Stimulated activated CD4-positive, alpha-beta T cell treated with anti-CD3 and anti-CD28 coated beads, Interleukin-1b, Interleukin-23, amount 100 ng/mL, for 4 hours (primary cell): ENCODE data around the gene SRMS.
"Not testable (repeated sequence)": the region's sequence is repeated elsewhere in the genome, so short reads cannot be mapped to it uniquely, and the experiment has no call there.

Experiments
- DNase-seq, 2 donors: peaks; one replicate each; pipeline ENCODE4 v3.0.0-alpha.2; 2020; ENCODE audit warnings: low read depth in 2 of 2

SRMS gene

DNA sequence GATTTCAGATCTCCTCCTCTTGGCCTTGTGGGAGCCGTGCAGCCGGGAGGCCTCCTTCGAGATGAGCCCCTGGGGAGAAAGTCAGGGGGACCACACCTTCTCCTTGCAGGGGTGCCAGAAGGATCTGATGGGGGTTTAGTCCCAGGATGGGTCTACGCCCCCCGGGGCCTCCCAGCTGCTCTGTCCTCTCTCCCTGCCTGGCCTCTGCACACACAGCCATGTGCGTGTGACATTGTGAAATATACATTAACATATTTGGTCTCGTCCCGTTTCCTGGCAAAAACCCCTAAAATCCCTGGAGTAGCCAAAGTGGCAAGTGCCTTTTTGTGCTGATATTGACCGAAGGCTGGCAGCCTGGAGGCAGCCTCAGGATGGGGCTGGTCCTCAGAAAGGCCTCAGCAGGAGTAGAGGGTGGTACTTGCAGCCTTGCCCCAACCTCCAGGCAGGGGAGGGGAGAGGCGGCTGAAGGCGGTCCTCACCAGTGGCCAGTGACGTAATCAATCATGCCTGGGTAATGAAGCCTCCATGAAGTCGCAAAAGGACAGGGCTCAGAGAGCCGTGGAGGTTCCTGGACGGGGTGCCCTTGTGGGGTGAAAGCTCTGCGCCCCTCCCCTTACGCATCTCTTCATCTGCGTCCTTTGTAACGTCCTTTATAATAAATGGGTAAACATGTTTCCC lies 31.6 kb upstream of the SRMS start:
- no peak for DNase-seq

DNA sequence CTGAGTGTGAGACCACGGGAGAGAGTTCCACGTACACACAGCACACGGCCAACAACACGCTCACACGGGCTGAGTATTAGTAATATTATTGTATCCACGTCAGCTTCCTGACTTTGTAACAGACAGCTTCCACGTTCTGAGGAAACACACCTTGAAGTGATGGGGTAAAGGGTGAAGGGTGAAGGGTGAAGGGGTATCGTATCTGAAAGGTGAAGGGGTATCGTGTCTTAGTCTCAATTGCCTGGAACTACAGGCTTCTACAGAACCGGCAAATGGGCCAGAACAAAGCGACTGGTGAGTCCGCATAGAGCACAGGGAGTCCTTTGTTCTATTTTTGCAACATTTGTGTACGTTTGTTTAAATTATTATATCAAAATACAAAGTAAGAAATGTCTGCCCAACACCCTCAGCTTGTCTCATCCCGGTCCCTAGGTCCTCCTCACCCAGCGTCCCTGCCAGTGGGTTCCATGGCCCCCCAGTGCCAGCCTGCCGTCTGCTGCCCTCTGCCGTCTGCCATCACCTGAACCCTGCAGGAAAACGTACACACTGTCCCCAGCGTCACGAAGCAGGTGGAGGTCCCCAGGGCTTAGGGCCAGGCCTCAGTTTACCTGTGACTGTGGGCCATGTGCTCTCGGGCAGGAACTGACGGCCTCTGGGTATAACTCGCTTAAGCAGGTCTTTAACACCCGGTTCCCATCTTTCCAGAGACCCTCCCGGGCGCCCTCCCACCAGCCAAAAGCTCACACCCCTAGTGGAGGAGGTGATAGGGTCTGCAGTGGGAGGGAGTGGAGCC lies 30.9 kb upstream of the SRMS start:
- no peak for DNase-seq

DNA sequence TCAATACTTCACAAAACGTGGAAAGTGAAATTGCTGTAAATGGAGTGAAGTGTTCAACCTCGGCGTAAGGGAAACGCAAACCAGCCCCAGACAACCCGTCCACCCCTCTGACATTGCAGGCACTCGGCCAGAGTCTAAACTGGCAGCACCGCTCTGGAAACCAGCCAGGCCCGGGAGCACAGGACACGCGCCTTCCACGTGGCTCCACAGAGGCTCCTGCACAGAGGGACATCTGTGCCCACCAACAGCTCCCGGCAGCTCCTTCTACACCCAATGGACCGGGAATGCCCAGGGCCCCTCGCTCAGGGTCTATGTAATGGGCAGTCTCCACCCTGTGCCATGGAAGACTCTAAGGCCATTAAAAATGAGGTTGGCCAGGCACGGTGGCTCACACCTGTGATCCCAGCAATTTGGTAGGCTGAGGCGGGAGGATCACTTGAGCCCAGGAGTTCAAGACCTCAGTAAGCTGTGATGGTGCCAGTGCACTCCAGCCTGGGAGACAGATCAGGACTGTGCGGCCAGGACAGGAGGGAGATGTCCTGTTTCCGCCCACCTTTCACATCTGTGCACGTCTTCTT lies 29.9 kb upstream of the SRMS start:
- DNase-seq = no peak

DNA sequence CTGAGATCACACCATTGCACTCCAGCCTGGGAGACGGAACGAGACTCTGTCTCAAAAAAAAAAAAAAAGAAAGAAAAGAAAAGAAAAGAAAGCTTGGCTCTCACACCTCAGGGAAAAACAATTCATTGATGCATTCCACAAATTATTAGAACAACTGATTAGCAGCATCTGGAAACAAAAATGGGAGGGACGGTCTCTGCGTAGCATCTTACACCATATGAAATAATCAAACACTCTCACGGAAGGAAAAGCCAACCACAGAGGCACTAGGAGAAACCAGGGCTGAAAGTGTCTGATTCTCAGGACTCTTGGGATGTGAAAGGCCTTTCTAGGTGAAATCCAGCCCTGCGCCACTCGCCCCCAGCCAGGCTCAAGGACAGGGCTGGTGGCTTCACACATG lies 28.8 kb upstream of the SRMS start:
- DNase-seq = no peak

DNA sequence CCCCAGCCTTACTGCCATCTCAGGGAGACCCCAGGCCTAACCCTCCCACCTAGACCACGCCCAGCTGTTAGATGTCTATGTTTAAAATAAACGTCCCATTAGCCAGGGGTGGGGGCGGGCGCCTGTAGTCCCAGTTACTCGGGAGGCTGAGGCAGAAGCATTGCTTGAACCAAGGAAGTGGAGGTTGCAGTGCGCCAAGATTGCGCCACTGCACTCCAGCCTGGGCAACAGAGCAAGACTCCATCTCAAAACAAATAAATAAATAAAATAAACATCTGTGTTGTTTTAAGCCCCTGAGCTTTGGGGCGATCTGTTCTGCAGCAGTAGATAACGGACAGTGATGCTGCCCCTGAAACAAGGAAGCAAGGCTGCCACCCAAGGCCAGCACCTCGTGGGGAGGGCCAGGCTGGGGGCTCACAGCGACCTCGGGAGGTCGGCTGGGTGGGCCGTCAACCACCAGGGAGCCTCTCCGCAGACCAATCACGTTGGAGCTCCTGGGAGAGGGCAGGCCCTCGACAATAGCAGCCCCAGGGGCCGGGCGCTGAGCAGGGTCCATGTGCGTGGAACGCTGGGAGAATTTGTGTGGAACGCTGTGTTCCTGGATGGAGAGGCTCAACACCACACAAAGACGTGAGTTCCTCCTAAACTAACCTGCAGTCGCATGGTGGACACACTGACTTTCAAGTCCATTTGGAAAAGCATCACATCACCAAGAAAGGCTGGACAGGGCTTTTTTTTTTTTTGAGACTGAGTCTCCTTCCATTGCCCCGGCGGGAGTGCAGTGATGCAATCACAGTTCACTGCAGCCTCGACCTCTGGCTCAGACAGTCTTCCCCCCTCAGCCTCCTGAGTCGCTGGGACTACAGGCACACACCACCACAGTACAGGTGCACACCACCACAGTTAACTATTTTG lies 27.5 kb upstream of the SRMS start:
- no peak for DNase-seq

DNA sequence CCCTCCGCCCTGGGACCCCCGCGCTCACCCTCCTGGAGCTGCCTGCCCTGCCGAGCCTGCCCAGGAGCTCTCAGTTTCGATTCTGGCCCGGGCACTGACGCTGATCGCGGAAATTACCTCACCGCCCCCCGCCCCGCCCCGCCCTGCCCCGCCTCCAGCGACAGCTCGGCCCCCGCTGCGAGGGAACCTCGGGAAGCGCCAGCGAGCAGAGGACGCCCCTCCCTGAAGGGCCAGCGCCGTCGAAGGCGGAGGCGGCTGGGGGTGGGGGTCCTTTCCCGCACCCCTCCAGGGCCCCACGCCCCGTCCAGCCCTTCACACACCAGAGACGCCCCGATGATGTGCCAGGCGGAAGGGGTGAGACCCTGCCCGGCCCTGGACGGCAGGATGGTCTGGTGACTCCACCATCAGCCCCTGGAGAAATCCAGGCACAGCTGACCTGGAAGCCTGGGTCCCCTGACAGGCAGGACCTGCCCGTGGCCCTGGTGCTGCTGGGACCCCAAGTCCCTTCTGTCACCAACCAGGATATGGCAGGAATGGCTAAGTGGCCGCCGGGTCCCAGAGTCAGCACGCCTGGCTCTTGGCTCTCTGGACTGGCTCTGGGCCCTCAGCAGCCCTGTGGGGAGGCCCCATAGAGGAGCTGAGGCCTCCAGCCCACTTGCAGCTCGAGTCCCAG lies 26.7 kb upstream of the SRMS start, which contains the start of gene HELZ2:
HELZ2 (minus strand) TSS at position 84 of the 673 bp plus-strand sequence. CDS start 1,854 bp downstream, outside the sequence.
- DNase-seq = peak; percentile 40 to 55

DNA sequence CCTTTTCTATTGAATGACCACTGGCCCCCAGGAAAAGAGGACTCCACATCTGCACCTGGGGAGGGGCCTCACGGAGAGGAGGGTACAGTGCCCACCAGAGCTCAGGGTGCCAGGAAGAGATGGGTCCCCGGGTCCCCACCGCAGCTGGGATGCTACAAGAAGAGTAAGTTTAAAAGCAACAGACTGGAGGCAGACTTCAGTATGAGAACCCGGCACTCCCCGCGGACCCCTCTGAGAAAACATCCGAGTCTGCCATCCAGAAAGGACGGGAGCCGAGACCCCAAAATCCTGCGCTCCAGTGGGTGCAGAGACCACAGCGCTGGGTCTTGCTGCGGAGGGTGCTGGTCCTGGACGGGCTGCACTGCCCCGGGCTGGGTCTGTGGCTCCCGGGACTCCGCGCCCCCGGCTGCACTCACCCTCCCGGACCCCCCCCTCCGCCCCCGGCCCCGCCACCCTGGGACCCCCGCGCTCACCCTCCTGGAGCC lies 26.1 kb upstream of the SRMS start:
- DNase-seq = no peak

DNA sequence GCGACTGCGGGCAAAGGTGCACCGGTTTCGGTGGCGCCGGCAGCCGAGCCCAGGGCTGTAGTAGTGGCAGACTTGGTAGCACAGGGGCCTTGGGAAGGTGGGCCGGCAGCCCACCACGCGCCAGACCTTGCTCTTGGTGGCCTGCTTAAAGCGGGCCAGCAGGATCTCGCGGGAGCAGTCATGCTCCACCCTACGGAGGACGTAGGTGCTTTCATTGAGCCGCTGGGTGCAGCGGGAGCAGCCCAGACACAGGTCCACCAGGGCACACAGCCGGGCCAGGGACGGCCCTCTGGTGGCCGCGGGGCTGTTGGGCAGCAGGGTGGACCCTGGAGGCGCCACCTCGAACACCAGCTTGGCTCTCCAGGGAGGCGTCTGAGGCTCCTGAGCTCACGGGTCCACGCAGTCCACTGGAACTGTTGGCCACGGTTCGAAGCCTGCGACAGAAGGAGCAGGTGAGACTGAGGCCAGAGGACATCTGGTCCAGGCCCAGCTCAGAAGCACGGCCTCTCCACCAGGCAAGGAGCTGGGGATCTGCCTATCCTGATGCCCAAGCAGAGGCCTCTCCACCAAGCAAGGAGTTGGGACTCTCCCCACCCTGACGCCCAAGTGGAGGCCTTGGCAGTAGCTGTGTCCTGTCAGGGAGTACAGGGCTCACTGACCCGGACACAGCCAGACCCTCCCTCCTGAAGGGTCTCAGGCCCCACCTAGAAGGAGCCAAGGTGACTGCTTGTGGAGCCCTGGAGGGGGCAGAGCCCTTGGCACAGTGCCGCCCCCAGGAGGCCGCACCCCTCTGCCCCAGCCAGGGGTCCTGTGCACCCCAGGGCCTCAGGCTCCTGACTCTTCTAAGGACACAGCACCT lies 25.5 kb upstream of the SRMS start:
- no peak for DNase-seq

DNA sequence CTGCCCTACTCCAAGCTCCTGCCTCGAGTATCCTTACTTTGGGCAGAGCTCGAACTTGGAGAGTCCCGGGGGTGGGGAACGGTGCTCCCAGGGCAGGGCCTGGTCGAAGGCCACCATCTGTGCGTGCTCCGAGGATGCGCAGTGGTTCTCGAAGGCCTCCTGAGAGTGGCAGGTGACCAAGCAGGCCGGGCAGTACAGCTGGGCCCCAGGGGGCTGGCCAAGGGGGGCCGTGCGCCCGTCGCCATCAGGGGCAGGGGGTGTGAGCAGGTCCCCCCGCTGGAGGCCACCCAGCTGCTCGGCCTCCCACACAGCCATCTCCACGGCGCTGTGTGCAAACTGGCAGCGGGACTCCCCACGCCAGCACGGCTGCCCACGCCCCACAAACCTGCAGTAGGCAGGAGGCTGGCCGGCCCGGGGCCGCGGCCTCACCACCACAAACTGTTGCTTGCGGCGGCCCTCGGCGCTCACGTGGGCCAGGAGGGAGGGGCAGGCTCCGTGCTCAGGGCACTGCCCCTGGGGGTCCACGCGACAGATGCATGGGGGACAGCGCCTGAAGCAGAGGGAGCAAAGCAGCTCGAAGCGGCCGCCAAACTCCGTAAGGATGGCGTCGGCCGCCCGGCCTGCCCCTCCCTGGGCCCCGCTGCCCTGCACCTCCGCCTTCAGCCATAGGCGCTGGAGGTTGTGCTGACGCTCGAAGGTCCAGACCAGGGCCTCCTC lies 24.7 kb upstream of the SRMS start:
- DNase-seq = no peak

DNA sequence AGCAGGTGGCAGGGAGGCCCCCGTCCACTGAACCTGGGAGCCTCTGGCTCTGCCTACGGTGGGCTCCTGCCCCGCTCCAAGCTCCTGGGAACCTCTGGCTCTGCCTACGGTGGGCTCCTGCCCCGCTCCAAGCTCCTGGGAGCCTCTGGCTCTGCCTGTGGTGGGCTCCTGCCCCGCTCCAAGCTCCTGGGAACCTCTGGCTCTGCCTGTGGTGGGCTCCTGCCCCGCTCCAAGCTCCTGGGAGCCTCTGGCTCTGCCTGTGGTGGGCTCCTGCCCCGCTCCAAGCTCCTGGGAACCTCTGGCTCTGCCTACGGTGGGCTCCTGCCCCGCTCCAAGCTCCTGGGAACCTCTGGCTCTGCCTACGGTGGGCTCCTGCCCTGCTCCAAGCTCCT lies 23.5 kb upstream of the SRMS start:
- not testable (repeated sequence) for DNase-seq

DNA sequence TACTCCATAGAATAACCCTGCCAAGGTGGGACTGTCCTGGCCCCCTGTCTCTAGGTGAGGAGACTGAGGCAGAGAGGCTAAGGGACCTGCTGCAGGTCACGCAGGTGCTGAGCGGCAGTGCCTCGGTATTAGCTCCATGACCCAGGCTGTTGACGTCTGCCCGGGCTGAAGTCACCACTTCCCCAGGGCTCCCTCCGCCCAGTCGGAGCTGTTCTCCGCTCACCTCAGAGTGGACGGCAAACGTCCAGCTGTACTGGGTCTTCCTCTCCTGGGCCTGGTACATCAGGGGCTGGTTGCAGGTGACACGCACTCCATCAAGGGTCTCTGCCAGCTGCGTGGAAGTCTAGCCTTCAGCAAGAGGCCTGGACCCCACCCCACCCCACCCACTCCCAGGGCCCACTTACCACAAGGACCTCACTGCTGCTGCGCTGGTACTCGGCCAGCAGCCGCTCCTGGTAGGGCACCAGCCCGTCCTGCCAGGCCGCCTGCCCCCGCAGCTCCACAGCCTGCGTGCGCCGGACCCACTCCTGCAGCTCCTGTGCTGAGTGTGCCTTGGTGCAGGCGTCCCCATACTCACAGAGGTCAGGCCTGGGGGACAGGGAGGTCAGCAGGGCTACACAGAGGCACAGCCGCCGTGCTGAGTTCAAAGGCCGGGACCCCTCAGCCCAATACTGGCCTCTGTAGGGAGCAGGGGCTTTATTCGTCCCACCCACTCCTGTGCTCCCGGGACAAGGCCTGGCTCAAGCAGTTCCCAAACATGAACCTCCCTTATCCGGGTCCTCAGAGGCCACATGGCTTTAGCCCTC lies 22.9 kb upstream of the SRMS start:
- no peak for DNase-seq

DNA sequence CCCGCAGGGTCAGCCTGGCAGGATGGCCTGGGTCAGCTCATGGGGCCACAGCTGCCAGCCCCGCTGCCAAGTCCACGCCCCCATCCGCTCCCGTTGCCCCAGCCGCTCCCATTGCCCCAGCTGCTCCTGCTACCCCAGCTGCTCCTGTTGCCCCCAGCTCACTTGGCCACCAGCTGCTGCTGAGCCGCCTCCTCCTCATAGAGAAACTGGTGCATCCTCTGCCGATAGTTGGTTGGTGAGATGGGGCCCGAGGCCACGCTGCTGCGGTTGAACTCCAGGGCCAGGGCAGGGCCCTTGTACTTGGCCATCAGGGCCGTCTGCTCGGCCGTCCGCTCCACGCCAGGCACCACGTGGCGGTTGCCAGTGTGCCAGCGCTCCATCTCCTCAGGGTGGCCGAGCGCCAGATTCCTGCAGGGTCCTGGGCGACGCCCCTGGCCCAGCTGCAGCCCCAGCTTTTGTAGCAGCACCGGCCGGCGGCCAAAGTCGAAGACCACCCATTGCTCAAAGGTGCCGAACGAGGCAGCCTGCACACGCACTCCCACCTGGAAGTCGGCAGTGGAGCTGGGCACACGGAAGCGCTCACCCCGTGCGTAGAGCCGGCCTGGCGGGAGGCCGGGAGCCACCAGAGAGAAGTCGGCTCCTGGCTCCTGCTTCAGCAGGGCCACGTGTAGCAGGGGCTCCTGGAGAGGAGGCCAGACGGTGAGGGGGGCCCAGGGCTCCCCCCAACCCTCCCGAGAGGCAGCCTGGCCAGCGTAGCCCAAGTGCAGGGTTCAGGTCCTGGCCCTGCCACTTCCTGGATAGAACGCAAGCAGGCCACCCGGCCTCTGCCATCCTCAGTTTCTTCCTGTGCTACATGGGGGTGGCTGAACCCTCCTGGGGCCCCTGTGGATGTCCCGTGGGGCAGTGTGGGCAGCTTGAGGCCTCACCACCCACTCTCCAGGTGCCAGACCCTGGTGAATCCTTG lies 21.7 kb upstream of the SRMS start:
- DNase-seq = no peak

DNA sequence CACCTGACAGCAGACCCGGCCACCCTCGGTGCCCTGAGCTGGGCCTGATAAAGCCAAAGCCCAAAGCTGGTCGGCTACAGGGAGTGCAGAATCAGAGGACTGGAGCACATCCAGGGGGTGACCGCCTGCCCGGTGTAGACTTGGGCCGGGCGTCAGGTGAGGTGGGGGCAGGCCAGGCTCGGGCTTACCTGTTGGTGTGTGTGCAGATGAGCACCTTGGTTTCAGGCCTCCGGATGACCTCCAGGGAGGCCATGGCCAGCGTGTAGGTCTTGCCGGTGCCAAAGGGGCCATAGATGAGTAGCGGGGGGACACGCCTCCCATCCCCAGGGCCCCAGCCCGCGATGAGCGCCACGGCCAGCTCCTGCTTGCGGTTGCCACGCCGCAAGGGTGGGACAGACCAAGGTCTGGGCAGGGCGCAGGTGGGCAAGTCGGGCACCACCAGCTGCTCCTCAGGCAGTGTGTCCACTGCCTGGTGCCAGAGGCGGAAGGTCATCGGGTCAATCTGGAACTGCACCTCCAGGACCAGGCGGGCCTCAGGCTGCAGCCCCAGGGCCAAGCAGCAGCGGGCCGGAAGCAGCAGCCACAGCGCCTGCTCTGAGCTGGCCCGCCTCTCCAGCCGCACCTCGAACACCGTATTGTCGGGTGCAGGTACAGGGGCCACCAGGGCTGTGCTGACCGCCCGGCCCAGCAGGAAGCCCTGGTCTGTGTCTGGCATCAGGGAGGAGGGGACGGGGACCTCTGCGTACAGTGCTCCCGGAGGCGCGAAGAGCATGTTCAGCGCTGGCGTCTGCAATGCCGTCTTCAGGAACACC lies 20.8 kb upstream of the SRMS start:
- no peak for DNase-seq

DNA sequence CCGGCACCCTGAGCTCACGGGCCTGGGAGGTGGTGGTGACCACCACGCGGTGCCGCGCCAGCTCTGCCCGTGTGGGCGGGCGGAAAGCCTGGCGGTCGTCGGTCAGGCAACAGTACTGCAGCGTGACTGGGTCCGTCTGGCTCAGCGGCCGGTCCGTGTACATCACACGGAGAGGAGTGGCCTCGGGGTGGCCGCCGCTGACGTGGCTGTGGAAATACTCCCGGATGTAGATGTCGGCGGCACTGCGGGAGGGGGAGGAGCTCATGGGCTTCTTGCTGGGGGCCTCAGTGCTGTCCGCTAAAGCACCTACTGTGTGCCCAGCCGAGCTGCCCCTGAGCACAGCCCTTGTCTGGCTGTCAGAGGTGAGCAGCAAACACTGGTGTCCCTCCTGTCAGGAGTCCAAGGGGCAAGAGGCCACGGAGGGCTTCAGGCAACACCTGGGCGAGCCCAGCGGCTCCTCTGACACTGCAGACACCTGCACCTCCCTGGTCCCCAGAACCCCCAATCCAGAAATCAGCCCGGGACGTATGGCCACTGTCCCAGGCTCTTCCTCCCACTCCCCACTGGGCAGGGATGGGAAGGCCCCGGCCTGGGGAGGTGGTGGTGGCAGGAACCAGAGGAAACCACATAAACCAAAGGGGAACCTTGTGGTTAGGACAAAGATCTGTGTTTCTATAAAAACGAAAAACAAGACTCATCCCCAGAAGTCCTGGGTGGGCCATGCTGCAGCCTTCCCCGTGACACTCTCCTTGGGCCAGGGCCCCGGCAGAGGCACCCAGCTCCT lies 20.0 kb upstream of the SRMS start:
- peak in 1 of 2 donors; percentile 18 for DNase-seq

DNA sequence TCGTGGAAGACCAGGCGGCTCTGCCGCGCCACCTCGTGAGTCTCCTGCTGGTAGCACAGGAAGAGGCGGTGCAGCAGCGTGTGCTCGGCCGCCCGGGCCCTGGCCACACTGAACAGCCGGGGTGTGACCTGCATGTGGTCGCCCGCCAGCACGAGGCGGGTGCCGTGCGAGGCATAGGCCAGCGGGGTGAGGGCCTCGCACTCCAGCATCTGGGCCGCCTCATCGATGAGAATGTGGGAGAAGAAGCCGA lies 19.5 kb upstream of the SRMS start:
- no peak for DNase-seq
